Measurements from ENCODE around the gene CALML5. TPM values are rescaled to one million over a fixed set of nuclear protein-coding genes. Genes with fewer than 3 reads are reported as not detected.

Gene CALML5
- total RNA-seq, 1 experiment from 2014 or later, result not detected

- Histone ChIP-seq H3K36me3 (ENCODE audit: control insufficient read depth, insufficient read depth, low read length) (no peaks in the 10 kb centered on the region), H3K9me3 (ENCODE audit: control insufficient read depth, insufficient read depth, low read depth, low read length) (peaks cover 6% of the 10 kb centered on the region; the same call in 1 of the 2 replicates), H3K4me1 (ENCODE audit: control insufficient read depth, insufficient read depth, low read length) (peaks cover 32% of the 10 kb centered on the region), H3K4me3 (ENCODE audit: low read depth in 2 of 2, low read length in 2 of 2) (no peak overlapping the region), H3K27me3 (ENCODE audit: control insufficient read depth, insufficient read depth, low read length) (no peaks in the 10 kb centered on the region), H3K27ac (ENCODE audit: low read length) (peak overlapping the region; percentile 68)
- ChIA-PET POLR2A (no interaction called here), CTCF (no interaction called here)
- no TSS peak for BruUV-seq (replicated peaks)
- in situ Hi-C loops (cut with HindIII; ENCODE audit: low pct_unique_long_range_greater_than_20kb, low sequenced_read_pairs) (no loop called here), intact Hi-C loops (cut with micrococcal nuclease; ENCODE audit: unreplicated experiment) (no loop called here)
- no peak for DNase-seq (ENCODE audit: low read depth, low spot score)
- TF ChIP-seq TCF7L2 (IDR thresholded peaks at IDR 0.05; ENCODE audit: low read depth, low read length) (no peak), POLR2AphosphoS5 (IDR thresholded peaks at IDR 0.05; ENCODE audit: low read depth, low read length) (no peak), SIN3A (IDR thresholded peaks at IDR 0.05; ENCODE audit: borderline replicate concordance, insufficient read depth, low read depth, low read length) (no peak)
- TF ChIP-seq, protein P1, sequence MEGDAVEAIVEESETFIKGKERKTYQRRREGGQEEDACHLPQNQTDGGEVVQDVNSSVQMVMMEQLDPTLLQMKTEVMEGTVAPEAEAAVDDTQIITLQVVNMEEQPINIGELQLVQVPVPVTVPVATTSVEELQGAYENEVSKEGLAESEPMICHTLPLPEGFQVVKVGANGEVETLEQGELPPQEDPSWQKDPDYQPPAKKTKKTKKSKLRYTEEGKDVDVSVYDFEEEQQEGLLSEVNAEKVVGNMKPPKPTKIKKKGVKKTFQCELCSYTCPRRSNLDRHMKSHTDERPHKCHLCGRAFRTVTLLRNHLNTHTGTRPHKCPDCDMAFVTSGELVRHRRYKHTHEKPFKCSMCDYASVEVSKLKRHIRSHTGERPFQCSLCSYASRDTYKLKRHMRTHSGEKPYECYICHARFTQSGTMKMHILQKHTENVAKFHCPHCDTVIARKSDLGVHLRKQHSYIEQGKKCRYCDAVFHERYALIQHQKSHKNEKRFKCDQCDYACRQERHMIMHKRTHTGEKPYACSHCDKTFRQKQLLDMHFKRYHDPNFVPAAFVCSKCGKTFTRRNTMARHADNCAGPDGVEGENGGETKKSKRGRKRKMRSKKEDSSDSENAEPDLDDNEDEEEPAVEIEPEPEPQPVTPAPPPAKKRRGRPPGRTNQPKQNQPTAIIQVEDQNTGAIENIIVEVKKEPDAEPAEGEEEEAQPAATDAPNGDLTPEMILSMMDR (IDR thresholded peaks at IDR 0.05), result no peak
- TF ChIP-seq, protein P2, sequence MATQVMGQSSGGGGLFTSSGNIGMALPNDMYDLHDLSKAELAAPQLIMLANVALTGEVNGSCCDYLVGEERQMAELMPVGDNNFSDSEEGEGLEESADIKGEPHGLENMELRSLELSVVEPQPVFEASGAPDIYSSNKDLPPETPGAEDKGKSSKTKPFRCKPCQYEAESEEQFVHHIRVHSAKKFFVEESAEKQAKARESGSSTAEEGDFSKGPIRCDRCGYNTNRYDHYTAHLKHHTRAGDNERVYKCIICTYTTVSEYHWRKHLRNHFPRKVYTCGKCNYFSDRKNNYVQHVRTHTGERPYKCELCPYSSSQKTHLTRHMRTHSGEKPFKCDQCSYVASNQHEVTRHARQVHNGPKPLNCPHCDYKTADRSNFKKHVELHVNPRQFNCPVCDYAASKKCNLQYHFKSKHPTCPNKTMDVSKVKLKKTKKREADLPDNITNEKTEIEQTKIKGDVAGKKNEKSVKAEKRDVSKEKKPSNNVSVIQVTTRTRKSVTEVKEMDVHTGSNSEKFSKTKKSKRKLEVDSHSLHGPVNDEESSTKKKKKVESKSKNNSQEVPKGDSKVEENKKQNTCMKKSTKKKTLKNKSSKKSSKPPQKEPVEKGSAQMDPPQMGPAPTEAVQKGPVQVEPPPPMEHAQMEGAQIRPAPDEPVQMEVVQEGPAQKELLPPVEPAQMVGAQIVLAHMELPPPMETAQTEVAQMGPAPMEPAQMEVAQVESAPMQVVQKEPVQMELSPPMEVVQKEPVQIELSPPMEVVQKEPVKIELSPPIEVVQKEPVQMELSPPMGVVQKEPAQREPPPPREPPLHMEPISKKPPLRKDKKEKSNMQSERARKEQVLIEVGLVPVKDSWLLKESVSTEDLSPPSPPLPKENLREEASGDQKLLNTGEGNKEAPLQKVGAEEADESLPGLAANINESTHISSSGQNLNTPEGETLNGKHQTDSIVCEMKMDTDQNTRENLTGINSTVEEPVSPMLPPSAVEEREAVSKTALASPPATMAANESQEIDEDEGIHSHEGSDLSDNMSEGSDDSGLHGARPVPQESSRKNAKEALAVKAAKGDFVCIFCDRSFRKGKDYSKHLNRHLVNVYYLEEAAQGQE (IDR thresholded peaks at IDR 0.05; ENCODE audit: insufficient read depth in 1 of 2, low read depth in 2 of 2, low read length in 1 of 2), result no peak
- peak; percentile 73 for ATAC-seq
These were observed 46.7 kb upstream of the CALML5 start for GRCh38 chr10:5545778-5546710.

DNA sequence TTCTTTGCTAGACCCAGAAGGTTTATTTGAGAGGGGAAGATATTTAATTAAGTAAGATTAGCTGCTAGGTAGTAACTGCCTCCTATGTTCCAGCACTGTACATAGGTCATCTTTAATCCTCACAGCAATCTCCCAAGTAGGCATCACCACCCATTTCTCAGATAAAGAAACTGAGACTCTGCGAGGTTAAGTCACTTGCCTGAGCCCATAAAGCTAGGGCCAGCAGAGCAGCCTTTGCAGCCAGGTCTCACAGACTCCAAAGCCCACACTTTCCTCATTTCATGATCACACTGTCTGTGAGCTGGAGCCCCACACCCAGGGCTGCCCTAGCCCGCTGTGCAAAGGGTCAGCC, 46.0 kb upstream of the CALML5 start:
- no peaks in the 10 kb centered on the region for H3K27me3 ChIP-seq (ENCODE audit: control insufficient read depth, insufficient read depth, low read length)
- H3K4me1 ChIP-seq (ENCODE audit: control insufficient read depth, insufficient read depth, low read length), result peaks cover 32% of the 10 kb centered on the region
- ATAC-seq, result no peak
- no TSS peak for BruUV-seq (replicated peaks)
- H3K36me3 ChIP-seq (ENCODE audit: control insufficient read depth, insufficient read depth, low read length), result no peaks in the 10 kb centered on the region
- H3K27ac ChIP-seq (ENCODE audit: low read length), result peak overlapping the region; percentile 29
- no peak for DNase-seq (ENCODE audit: low read depth, low spot score)
- peaks cover 6% of the 10 kb centered on the region; the same call in 1 of the 2 replicates for H3K9me3 ChIP-seq (ENCODE audit: control insufficient read depth, insufficient read depth, low read depth, low read length)
- intact Hi-C loops (cut with micrococcal nuclease; ENCODE audit: unreplicated experiment) (no loop called here), in situ Hi-C loops (cut with HindIII; ENCODE audit: low pct_unique_long_range_greater_than_20kb, low sequenced_read_pairs) (no loop called here)
- POLR2A ChIA-PET, result no interaction called here
- H3K4me3 ChIP-seq (ENCODE audit: low read depth in 2 of 2, low read length in 2 of 2), result no peak overlapping the region
- CTCF ChIA-PET, result no interaction called here
- TF ChIP-seq, protein P2 (IDR thresholded peaks at IDR 0.05; ENCODE audit: insufficient read depth in 1 of 2, low read depth in 2 of 2, low read length in 1 of 2), result no peak
- TF ChIP-seq, protein P1 (IDR thresholded peaks at IDR 0.05), result no peak
- no peak for TF ChIP-seq SIN3A (IDR thresholded peaks at IDR 0.05; ENCODE audit: borderline replicate concordance, insufficient read depth, low read depth, low read length)
